K562 (cell line): ENCODE results near the gene CTIF. TPM values are rescaled to one million over a fixed set of nuclear protein-coding genes. Genes with fewer than 3 reads are reported as not detected.

ENCODE experiments used
- ATAC-seq: fragments of 200-7000 bp; cut with Tn5 transposase; 3 replicates; pipeline ENCODE4 v1.9.1; 2020; ENCODE audit warnings: moderate library complexity
- BruUV-seq: library from RNA; stranded (reverse); fragments of 400-500 nt; replicated peaks from 2 replicates; lab custom pipeline; 2021; lab: Mats Ljungman, UMichigan
- CTCF ChIA-PET: fragments of 300-600 bp; formaldehyde crosslinking; extraction: SDS; loops from one replicate; lab custom pipeline; 2021; ENCODE audit warnings: low intra/inter-chr PET ratio; lab: Yijun Ruan, JAX
- POLR2A ChIA-PET: fragments of 300-600, 350-650 bp; sonication (Branson Sonifier 250); formaldehyde crosslinking; extraction: SDS; loops from one replicate; lab custom pipeline; 2021; ENCODE audit warnings: antibody characterized with exemption, inconsistent platforms; lab: Yijun Ruan, JAX
- DNase-seq, 4 experiments: peaks; one replicate each; pipeline versions ENCODE4 v3.0.0 to v3.0.0-alpha.2; 2011 to 2018; ENCODE audit warnings: low spot score in 3 of 4, mixed read lengths in 3 of 4; ENCODE audit errors: extremely low read depth in 1 of 4
- FAIRE-seq: peaks from 2 replicates; lab custom pipeline; 2011; peaks lifted over from hg19 to GRCh38; lab: Jason Lieb, UNC
- H2AFZ ChIP-seq: 2 replicates; pipeline ENCODE4 v1.6.0; 2011; ENCODE audit warnings: low read depth, low read length, control low read depth, inconsistent platforms
- H3K27ac ChIP-seq: fragments of 200-600 bp; 3 replicates; pipeline ENCODE4 v1.8.0; 2011; ENCODE audit warnings: low read depth, mild to moderate bottlenecking, control low read depth, inconsistent platforms, low read length, moderate library complexity, mixed read lengths; ENCODE audit errors: extremely low read depth
- H3K27me3 ChIP-seq, 2 experiments: fragments of 300-600 bp in 1 of 2; 2 replicates in 1 of 2; 3 replicates in 1 of 2; pipeline versions ENCODE4 v1.6.0 to v1.8.0; 2011; ENCODE audit warnings: inconsistent platforms in 2 of 2, low read length in 2 of 2, mild to moderate bottlenecking in 1 of 2, mixed read lengths in 1 of 2, moderate library complexity in 1 of 2; ENCODE audit not compliant: control insufficient read depth in 2 of 2, insufficient read depth in 2 of 2
- H3K36me3 ChIP-seq: fragments of 300-600 bp; 3 replicates; pipeline ENCODE4 v1.8.0; 2011; ENCODE audit warnings: mild to moderate bottlenecking, low read length, inconsistent platforms; ENCODE audit not compliant: control insufficient read depth, insufficient read depth
- H3K4me1 ChIP-seq, 2 experiments: fragments of 200-600 bp in 1 of 2; replicated peaks in 1 of 2; 2 replicates in 1 of 2; 3 replicates in 1 of 2; pipeline versions ENCODE4 v1.5.1 to v1.8.0; 2011; ENCODE audit warnings: inconsistent platforms in 2 of 2, low read length in 2 of 2, mild to moderate bottlenecking in 1 of 2, mixed read lengths in 1 of 2, moderate library complexity in 1 of 2; ENCODE audit not compliant: control insufficient read depth in 2 of 2, insufficient read depth in 2 of 2
- H3K4me2 ChIP-seq: 2 replicates; pipeline ENCODE4 v1.6.1; 2011; ENCODE audit warnings: low read length, control low read depth, inconsistent platforms, mixed read lengths; ENCODE audit not compliant: insufficient read depth
- H3K4me3 ChIP-seq: fragments of 200-600 bp; sonication (generic), shearing (Covaris generic); 2 replicates; pipeline ENCODE4 v1.5.1; 2016; ENCODE audit warnings: control low read depth, inconsistent platforms
- H3K79me2 ChIP-seq: fragments of 200-600 bp; 3 replicates; pipeline ENCODE4 v1.8.0; 2011; ENCODE audit warnings: low read length, inconsistent platforms; ENCODE audit not compliant: control insufficient read depth, insufficient read depth
- H3K9ac ChIP-seq, 2 experiments: 2 replicates each; pipeline versions ENCODE4 v1.6.0 to v1.6.1; 2011; ENCODE audit warnings: low read depth in 2 of 2, low read length in 2 of 2, control low read depth in 1 of 2, inconsistent platforms in 1 of 2, mild to moderate bottlenecking in 1 of 2, mixed read lengths in 1 of 2; ENCODE audit not compliant: insufficient read depth in 1 of 2
- H3K9me1 ChIP-seq: one replicate; pipeline ENCODE4 v1.6.0; 2011; ENCODE audit warnings: inconsistent platforms, mild to moderate bottlenecking, low read length, moderate library complexity; ENCODE audit not compliant: control insufficient read depth, insufficient read depth
- H3K9me3 ChIP-seq: replicated peaks from 2 replicates; pipeline ENCODE4 v1.5.1; 2011; ENCODE audit warnings: low read depth, low read length, inconsistent platforms; ENCODE audit not compliant: control insufficient read depth, insufficient read depth
- H4K20me1 ChIP-seq: replicated peaks from 2 replicates; pipeline ENCODE4 v1.6.1; 2011; ENCODE audit warnings: low read length, inconsistent platforms, mixed read lengths; ENCODE audit not compliant: control insufficient read depth, insufficient read depth
- CGGBP1 ChIP-seq: fragments of 250-450 bp; sonication (Bioruptor Pico); IDR thresholded peaks from 2 replicates; pipeline ENCODE4 v1.9.0; 2021; ENCODE audit warnings: mild to moderate bottlenecking
- CHD4 ChIP-seq: fragments of 200-600 bp; sonication (generic); IDR thresholded peaks from 3 replicates; pipeline ENCODE4 v1.6.1; 2012; ENCODE audit warnings: low read depth, mild to moderate bottlenecking, mixed read lengths, low read length, inconsistent platforms; ENCODE audit not compliant: insufficient read depth, insufficient replicate concordance, poor library complexity, severe bottlenecking
- CREB5 ChIP-seq: fragments of 250-450 bp; sonication (Bioruptor Pico); IDR thresholded peaks from 2 replicates; pipeline ENCODE4 v1.5.0; 2020; ENCODE audit warnings: mild to moderate bottlenecking
- KLF10 ChIP-seq: fragments of 250-450 bp; sonication (Bioruptor Pico); IDR thresholded peaks from 2 replicates; pipeline ENCODE4 v1.6.1; 2021; ENCODE audit warnings: matching md5 sums
- KLF13 ChIP-seq: fragments of 450-650 bp; IDR thresholded peaks from 2 replicates; pipeline ENCODE4 v1.6.1; 2016; ENCODE audit warnings: missing genetic modification characterization, low read depth, mild to moderate bottlenecking, missing compliant biosample characterization, moderate library complexity, borderline replicate concordance
- RBM39 ChIP-seq: fragments of 200-400 bp; formaldehyde crosslinking; optimal IDR thresholded peaks from 2 replicates; pipeline ENCODE3; 2018; ENCODE audit warnings: low read depth, low read length
- RFX5 ChIP-seq: IDR thresholded peaks from 2 replicates; pipeline ENCODE4 v1.6.1; 2011; ENCODE audit warnings: low read depth, mild to moderate bottlenecking, improper control_type of control experiment, low read length
- THRAP3 ChIP-seq: fragments of 450-650 bp; IDR thresholded peaks from 2 replicates; pipeline ENCODE4 v1.6.1; 2016; ENCODE audit warnings: mild to moderate bottlenecking, inconsistent platforms, borderline replicate concordance
- ZBTB26 ChIP-seq: fragments of 450-650 bp; formaldehyde crosslinking; IDR thresholded peaks from 2 replicates; pipeline ENCODE4 v1.4.0; 2022; ENCODE audit warnings: missing genetic modification characterization
- ZNF217 ChIP-seq: sonication (generic); formaldehyde crosslinking; IDR thresholded peaks from 2 replicates; pipeline ENCODE4 v1.8.0; 2022; ENCODE audit warnings: mild to moderate bottlenecking, missing genetic modification reagents
- ZNF224 ChIP-seq: sonication (generic); formaldehyde crosslinking; IDR thresholded peaks from 2 replicates; pipeline ENCODE4 v1.8.0; 2022; ENCODE audit warnings: mild to moderate bottlenecking, missing genetic modification reagents
- ZNF780A ChIP-seq: fragments of 250-450 bp; sonication (Bioruptor Pico); IDR thresholded peaks from 2 replicates; pipeline ENCODE4 v1.5.0; 2021; ENCODE audit warnings: mild to moderate bottlenecking
- WGBS: fragments of 100-300 bp; shearing (Covaris generic); methylation state at CpG from one replicate; pipeline ENCODE4 v1.1.6; 2016; ENCODE audit warnings: low coverage, mixed read lengths; ENCODE audit not compliant: insufficient coverage; ENCODE audit errors: missing lambda C conversion rate; 5-methylcytosine and 5-hydroxymethylcytosine counted together
- in situ Hi-C: fragments of 300-500 bp; cut with MboI; formaldehyde crosslinking; loops from 4 replicates; pipeline ENCODE4 v1.15.0; 2018; ENCODE audit warnings: inconsistent platforms, mixed read lengths
- intact Hi-C: fragments of 100-400 bp; cut with micrococcal nuclease; formaldehyde crosslinking; loops from 2 replicates; pipeline ENCODE4 v1.14.2; 2022
- polyA plus RNA-seq, 8 experiments: library from polyadenylated mRNA; depleted of rRNA in 4 of 8; stranded (reverse) in 5 of 8; unstranded in 3 of 8; fragments of >200 nt; fragmentation: Nextera tagmentation in 2 of 8; fragmentation: Illumina TruSeq in 1 of 8; extraction: Ambion mirVana in 2 of 8; extraction: Trizol in 1 of 8; gene quantifications; 2 replicates each; pipeline versions ENCODE4 v1.2.1 to v1.2.3, GENCODE V29; 2011 to 2014; ENCODE audit warnings: inconsistent platforms in 1 of 8, missing spikeins in 1 of 8
- total RNA-seq, 7 experiments: library from RNA; depleted of rRNA in 6 of 7; stranded (reverse); fragments of >200 nt in 6 of 7; fragmentation: Illumina TruSeq in 2 of 7; extraction: Trizol in 2 of 7; gene quantifications; 2 replicates each; pipeline versions ENCODE4 v1.2.1 to v1.2.3, GENCODE V29; 2011 to 2021; ENCODE audit warnings: low replicate concordance in 1 of 7
- TF ChIP-seq, protein P1 (sequence below): sonication (generic); formaldehyde crosslinking; IDR thresholded peaks from 2 replicates; pipeline ENCODE4 v1.8.0; 2022; ENCODE audit warnings: missing genetic modification reagents, mild to moderate bottlenecking, borderline replicate concordance

CTIF gene
- total and polyA plus RNA-seq, 9 of the 15 experiments (the other 6 are each of a cell fraction or from before 2014, with no cell fraction given) = 0.17 to 11.5 (median 2.2) TPM

DNA sequence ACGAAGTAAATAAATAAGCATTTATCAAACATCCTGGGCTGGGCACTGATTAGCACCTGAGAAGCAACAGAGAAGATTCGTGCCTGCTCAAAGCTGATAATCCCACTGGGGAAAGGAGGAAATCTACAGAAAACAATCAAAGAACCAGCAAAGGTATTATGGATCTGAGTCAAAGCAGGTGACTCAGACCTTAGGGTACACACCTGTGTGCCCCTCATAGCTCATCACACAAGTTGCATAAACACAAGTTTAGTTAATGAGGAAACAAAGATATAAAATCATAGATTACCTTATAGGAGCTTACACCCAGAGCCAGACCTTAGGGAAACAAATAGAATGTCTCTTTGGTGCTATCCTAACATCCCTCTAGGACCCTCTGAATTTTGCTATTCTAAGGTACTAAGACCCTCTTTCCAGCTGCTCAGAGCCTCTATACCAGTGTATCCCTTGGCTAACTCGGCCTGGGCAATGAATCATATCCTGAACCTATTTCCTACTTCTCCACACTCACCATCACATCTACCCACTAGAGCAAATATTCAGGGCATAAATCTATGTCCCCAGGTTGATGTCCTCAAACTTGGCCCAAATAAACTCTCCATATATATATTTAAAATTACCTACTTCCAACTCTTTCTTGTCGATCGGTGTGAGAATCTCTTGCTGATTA lies 19.3 kb upstream of the CTIF start:
- H3K79me2 ChIP-seq = no peaks in the 10 kb centered on the region
- CTCF ChIA-PET = no interaction called here
- DNase-seq = no peak
- intact Hi-C loops = no loop called here
- TF ChIP-seq ZBTB26 (no peak), KLF13 (tag) (no peak), KLF10 (CRISPR knock-in tag) (no peak), THRAP3 (no peak), RBM39 (no peak), CHD4 (no peak), ZNF224 (CRISPR knock-in tag) (no peak), ZNF217 (CRISPR knock-in tag) (no peak), RFX5 (no peak), CGGBP1 (CRISPR knock-in tag) (no peak), CREB5 (CRISPR knock-in tag) (no peak), ZNF780A (CRISPR knock-in tag) (no peak)
- TF ChIP-seq, protein P1, sequence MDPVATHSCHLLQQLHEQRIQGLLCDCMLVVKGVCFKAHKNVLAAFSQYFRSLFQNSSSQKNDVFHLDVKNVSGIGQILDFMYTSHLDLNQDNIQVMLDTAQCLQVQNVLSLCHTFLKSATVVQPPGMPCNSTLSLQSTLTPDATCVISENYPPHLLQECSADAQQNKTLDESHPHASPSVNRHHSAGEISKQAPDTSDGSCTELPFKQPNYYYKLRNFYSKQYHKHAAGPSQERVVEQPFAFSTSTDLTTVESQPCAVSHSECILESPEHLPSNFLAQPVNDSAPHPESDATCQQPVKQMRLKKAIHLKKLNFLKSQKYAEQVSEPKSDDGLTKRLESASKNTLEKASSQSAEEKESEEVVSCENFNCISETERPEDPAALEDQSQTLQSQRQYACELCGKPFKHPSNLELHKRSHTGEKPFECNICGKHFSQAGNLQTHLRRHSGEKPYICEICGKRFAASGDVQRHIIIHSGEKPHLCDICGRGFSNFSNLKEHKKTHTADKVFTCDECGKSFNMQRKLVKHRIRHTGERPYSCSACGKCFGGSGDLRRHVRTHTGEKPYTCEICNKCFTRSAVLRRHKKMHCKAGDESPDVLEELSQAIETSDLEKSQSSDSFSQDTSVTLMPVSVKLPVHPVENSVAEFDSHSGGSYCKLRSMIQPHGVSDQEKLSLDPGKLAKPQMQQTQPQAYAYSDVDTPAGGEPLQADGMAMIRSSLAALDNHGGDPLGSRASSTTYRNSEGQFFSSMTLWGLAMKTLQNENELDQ (CRISPR knock-in tag) = no peak
- no peaks in the 10 kb centered on the region for H3K9me3 ChIP-seq
- H2AFZ ChIP-seq = no peak overlapping the region
- POLR2A ChIA-PET = no interaction called here
- no peak overlapping the region for H3K4me3 ChIP-seq
- H4K20me1 ChIP-seq = no peaks in the 10 kb centered on the region
- no peak overlapping the region for H3K27ac ChIP-seq
- peaks cover 3 to 29% of the 10 kb centered on the region in 2 experiments; a peak in 3 of 5 replicates for H3K27me3 ChIP-seq
- no peak overlapping the region for H3K9ac ChIP-seq
- no peak for ATAC-seq
- in situ Hi-C loops = no loop called here
- BruUV-seq = no TSS peak
- H3K4me2 ChIP-seq = no peak overlapping the region
- no peaks in the 10 kb centered on the region for H3K9me1 ChIP-seq
- 0% methylated on average over 5 of the region's 5 CpGs for WGBS
- no peaks in the 10 kb centered on the region for H3K4me1 ChIP-seq
- H3K36me3 ChIP-seq = no peaks in the 10 kb centered on the region
- FAIRE-seq = no peak
